HS-27A (cell line): ENCODE data around the gene RNF186.
"Not testable (repeated sequence)": the region's sequence is repeated elsewhere in the genome, so short reads cannot be mapped to it uniquely, and the experiment has no call there.

Experiments
- DNase-seq: peaks from one replicate; pipeline ENCODE4 v3.0.0-alpha.2; 2012; ENCODE audit warnings: low read depth, missing footprints

The RNF186 gene

DNA sequence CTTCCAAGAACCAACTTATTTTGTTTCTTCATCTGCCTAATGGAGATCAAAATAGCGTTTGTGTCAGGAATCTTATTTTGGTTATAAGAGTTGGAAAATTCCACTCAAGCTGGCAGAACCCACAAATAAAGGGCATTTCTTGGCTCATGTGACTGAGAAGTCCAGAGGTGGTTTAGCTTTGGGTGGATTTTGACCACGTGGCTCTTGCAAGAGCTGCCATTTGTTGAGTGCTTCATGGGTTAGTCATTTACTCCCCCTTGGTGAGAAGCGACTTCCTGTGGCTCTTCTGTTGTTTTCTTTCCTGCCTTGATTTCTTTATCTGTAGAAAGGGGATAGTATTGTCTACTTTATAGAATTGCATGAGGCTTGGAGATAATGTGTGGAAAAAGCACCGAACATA lies 9.5 kb upstream of the RNF186 start:
- DNase-seq = no peak

DNA sequence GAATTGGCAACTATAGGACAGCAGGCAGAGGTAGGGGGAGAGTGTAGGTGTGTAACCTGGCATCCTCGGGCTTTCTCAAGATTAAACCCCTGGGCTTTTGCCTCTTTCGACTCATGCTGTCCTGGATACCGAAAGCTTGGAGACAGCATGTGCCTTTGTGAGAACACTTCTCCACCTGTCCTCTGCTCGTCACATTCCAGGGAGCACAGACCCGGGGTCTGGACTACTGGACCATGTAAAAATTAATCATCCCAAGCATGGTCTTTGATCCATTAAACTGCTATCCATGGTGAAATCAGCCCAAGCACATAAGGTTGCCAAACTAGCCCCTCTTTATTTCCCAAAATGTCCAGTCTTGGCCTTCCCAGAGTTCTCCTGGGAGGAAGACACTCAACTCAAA lies 9.0 kb upstream of the RNF186 start:
- DNase-seq = no peak

DNA sequence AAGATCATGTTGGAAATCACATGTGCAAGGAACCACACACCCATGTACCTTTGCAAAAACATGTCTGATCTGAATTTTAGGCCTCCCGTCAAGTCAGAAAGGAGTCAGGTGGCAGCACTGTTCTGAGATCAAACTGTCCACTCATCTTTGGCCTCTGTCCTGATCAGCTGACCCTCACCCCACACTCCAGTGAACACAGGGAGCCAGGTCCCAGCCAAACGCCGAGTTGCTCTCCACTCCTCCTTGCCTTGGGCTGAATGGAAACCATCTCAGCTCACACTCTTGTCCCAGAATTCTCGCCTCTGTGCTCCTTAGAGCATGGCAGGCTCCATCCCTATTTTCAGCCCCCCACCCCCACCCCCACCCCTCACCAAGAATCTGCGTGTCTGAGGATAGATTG lies 4.6 kb upstream of the RNF186 start:
- DNase-seq = no peak

DNA sequence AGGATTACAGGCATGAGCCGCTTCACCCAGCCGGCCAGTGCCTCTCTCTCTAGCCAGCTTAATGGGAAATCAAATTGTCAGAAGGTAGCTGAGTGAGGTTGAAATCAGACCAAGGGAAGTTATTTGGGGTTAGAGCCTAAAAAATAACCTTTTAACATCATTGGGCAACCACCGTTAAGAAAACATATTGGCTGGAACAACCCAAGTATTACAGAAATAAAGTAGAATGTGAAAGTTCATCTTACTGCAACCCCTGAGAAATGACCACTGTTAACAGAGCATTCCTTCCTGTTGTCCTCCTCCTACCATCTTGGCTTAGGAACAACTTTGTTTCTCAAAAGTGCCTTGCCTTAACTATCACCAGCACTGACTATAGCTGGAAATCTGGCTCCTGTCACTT lies 3.2 kb upstream of the RNF186 start:
- no peak for DNase-seq

DNA sequence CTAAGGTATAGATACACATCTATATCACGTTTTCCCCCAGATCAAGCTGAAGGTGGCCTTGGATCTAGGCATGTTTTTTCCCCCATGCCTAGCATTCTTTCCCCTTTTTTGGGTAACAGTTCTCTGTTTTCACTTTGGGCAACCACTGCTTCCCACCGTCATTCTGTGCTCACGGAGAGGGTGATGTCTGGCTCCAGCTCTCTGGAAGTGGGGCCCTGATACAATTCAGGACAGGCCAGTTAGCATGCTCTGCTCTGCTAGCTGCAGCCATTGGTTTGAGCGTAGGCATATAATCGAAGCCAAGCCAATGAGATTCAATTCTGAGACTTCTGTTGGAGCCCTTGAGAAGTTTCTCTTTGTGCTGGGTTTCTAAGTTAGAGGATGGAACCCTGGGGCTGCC lies 2.1 kb upstream of the RNF186 start:
- DNase-seq = no peak

DNA sequence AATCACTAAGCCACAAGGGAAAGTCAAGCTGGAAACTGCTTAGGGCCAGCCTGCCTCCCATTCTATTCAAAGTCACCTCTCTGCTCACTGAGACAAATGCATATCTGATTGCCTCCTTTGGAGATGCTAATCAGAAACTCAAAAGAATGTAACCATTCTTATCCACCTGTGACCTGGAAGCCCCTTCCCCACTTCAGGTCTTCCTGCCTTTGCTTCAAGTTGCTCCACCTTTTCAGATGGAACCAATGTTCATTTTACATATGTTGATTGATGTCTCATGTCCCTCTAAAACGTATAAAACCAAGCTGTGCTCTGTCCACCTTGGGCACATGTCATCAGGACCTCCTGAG lies 1.6 kb upstream of the RNF186 start:
- DNase-seq = not testable (repeated sequence)

DNA sequence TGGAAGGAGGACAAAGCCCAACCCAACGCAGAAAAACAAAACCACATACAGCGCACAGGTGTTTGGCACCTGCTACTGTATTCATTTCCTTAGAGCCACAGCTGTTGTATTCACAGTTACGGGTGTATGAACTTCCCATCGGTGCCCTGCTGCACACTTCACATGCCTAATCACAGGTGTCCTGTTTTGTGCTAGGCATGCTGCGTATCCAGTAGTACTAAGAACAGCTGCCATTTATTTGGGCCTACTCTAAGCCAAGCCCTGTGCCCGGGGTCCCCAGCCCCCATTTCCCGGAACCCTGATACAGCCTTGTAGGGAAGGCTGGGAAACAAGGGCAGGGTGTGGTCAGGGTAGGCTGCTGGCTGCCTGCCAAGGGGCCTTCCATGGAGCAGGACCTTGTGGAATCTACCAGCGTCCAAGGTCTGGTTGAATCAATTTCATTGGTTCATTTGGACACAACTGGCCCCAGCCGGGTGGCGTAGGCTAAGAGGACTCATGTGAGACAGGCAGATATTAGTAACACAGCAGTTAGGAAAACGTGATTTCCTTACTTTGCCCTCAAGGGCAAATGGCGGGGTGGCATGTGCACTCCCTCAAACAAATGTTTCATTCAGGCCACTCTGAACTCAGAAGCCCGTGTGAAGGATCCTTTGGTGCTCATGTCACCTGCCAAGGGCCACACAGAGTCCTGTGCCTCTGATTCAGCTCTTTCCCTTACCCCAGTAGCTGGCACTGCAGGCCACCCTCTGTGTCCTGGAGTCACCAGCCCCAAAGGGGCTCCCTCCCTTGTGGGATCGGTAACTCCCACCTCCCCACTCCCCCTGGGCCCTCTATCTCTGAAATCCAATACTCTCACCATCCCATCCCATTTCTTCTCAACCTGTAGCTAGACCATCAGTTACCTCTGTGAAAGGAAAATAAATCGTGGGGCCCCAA lies 986 bp upstream of the RNF186 start:
- no peak for DNase-seq

DNA sequence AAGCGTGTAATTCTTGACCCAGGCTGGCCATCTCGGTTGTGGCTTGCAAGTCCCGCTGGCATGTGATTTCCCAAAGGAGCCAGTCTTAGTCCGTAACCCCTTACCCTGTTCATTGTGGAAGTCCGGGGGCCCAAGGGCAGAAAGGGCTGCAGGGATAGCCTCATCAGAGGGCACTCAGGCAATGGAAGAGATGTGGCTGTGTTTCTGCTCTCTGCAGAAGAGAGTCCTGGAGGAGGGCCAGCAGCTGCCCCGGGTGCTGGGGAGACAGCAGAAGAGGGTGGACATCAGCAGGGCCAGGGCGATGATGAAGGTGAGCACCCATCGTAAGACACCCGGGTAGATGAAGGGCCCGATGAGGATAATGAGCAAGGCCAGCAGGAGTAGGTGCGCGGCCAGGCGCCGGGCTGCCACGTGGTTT lies 830 bp downstream of the RNF186 start:
- DNase-seq = no peak

DNA sequence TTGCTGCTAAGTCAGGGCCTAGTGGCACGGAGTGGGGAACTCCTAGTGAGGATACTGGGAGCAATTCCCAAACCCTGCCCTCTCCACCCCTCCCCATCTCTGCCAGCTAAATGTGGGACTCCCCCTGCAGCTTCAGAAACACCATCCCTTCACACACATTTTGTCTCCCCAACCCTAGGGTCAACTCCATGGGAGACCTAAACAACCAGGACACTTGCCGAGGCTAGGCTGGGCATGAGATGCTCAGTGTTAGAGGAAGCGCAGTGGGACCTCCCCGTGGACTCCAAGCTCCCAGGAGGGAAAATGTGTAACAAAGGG lies 1.5 kb downstream of the RNF186 start:
- no peak for DNase-seq

DNA sequence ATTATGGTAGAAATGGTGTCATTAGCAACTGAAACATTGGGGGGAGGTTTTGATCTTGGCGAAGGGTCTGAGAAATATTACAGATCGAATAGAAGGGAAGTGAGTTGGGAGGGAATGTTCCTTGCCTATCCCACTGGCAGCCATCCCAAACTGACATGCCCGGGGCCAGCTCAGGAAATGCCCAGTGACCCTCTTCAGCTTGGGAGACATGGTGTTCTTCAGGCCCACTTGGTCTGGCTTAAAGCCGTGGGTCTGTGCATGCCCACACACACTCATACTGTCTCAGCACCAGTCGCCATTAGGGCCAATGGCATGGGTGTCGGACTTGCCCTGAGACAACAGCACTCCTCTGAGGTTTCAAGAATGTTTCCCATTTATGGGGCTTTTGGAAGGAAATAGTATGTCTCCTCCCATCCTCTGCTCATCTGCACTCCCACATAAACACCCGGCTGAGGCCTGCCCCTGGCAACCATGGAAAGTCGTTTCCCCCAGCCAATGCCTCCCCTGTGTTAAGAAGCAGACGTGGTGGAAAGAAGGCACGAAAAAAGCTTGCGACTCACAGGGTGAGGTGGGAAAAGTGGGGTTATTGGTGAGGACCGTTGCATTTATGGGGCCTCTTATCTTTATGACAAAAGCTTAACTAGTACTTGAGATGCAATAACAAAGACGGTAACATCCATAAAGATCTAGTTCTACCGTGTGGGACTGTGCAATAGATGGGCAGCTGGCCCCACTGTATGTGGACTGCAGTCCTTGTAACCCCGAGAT lies 2.0 kb downstream of the RNF186 start:
- no peak for DNase-seq

DNA sequence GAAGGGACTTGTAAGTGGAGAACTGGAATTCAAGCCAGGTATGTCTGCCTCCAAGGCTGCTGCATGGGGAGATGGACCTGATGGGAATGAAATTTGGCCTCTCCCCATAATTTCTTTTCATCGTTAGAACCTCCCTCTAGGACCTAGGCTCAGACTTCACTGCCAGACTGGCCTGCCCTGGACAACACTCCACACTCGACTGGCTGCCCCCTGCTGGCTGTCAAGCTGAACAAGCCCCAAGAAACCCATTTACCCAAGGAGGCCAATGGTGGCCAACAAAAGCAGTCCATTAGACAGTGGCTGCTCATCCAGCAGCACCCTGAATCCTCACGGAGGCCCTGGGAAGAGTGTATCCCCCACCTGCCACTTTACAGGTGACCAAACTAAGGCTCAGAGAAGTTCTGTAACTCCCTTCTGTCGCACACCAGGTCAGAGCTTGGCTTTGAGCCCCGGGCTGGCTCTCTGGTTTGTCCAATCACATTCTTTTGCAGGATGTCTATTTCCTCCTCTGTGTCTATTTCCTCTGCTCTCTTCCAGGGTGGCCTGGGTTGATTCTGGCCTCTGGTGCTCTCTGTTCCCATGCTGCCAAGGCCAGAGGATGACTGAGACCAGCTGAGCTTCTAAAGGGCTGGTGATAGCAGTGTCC lies 3.8 kb downstream of the RNF186 start:
- no peak for DNase-seq

DNA sequence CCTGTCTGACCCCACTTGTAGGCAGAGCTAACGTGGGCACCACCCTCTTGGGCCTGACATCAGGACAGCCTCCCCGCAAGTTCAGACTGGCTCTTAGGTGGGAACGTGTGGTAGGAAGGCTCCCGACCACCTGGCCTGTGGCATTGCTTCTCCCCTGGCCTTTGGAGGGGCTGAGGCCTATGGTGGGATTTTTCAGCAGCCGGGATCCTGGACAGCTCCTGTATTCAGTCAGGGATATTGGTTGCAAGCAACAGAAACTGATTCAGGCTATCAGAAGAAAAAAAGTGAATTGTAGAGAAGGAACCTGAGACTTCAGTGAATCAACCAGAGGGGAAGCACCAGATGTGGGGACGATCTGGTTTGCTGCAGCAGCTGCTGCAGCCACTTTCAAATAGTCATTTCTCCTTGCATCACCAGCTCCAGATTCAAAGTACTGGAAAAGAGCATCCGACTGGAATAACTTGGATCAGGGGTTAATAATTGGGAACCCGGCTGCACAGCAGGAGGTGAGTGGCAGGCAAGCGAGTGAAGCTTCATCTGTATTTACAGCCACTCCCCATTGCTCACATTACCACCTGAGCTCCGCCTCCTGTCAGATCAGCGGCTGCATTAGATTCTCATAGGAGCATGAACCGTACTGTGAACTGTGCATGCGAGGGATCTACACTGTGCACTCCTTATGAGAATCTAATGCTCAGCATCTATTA lies 5.9 kb downstream of the RNF186 start:
- DNase-seq = no peak

DNA sequence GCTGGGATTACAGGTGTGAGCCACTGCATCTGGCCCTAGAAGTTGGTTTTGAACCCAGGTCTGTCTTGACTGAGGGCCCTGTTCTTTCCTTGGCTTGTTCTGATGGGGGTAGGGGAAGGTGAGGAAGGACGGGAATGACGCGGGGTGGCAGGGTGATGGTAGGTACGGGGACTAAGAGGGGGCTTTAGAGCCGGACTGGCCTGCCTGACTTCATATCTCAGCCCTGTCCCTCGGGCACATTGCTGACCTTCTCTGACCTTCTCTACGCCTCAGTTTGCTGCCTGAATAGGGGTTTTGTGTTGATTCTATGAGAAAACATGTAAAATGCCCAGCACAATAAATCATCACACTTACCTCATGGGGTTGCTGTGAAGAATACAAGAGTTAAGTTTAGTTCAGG lies 6.7 kb downstream of the RNF186 start:
- DNase-seq = no peak

DNA sequence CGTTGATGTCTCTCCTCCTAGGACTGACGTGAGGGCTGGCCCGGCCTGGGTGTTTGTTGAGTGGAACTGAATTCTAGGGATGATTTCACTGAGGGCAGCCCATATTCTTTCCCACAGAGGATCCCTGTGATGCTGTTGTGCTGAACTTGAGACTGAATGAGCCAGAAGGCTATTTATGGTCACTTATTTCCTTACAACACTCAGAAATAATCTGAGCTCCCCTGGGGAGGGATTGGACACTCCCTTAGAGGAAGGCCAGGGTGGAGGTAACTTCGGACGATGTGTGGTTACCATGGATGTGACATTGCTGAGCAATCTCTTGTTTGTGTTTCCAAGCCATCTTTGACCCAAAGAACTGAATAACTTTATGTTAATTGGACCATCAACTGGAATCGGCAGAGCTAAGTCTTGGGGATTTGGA lies 10.2 kb downstream of the RNF186 start:
- DNase-seq = no peak

DNA sequence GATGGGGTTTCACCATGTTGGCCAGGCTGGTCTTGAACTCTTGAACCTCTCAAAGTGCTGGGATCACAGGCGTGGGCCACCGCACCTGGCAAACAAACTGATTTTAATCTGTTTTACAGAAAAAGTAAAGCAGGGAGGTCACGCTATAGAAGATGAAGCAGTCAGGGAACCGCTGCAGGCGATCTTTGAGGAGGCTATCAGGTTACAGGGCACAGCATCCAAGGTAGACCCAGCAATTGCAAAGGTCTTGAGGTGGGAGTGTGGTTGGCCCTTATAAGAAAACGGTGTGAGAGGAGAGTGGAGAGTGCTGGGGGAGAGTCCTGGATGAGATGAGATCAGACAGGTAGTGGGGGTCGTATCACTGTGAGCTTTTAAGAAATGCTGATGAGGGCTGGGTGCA lies 12.8 kb downstream of the RNF186 start:
- no peak for DNase-seq

DNA sequence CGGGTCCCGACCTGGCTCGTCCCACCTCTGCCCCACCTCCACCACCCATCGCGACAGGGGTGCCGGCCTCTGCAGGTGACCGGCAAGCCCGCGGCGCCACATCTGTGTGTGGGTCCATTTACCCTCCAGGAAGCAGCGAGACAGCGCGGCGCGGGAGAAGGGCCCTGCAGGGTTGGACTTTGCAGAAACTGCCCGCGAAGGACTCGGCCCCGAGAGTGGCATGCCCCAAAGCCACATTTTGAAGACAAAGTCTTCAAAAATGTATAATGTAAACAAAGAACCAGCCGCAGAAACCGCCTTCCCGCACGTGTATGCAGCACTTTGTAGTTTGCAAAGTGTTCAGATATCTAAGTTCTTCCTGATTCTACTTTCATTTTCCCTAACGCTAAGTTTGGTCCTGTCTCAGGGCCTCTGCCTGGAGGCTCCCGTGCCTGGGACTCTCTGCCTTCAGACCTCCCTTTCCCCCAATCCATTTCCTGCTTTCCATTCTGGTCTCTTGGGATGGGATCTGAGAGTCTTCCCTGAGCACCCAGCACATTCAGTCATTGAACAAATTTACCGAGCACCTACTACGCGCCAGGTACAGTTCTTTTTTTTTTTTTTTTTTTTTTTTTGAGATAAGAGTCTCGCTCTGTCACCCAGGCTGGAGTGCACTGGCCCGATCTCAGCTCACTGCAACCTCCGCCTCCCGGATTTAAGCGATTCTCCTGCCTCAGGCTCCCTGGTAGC lies 14.8 kb downstream of the RNF186 start:
- peak; percentile 77 for DNase-seq

DNA sequence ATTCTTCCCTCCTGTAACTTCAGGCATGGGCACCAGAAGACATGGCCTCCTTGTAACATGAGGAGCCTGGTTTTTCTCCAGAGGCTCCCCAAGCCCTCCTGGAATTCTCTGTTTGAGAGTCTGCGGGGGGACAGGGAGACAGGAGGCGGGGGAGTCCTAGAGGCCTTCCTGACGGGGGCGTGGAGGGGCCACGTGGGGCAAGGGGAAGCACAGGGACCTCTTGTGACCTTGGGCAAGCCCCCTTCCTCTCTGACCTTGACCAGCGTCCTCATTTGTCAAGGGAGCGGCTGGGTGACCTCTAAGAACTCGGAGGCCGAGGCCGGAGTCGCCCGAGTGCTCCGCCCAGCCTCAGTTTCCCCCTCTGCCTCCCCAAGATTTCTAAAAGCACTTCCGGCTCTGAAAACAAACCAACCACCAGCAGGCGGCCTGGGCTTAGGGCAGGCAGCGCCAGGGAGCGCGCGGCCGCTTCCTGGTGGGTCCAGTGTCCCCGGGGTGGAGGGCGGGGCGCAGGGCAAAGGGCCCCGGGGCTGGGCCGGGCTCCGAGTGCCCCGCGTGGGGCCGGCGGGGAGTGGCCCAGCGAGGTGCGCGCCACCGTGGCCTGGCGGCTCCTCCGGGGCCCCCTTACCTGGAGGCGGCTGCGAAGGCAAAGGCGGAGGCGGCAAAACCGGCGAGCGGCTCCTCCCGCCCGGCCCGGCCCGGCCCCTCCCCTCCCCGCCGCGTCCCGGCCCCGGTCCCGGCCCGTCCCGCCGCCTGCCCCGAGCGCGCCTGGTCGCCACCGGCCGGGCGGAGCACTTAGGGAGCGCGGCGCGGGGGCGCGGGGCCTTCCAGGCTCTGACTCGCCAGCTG lies 15.6 kb downstream of the RNF186 start, which contains the start of gene TMCO4:
Gene TMCO4 (minus strand): TSS at position 687 of the 846 bp plus-strand sequence. CDS start 19,158 bp downstream, outside the sequence.
- peak; percentile 27 for DNase-seq

DNA sequence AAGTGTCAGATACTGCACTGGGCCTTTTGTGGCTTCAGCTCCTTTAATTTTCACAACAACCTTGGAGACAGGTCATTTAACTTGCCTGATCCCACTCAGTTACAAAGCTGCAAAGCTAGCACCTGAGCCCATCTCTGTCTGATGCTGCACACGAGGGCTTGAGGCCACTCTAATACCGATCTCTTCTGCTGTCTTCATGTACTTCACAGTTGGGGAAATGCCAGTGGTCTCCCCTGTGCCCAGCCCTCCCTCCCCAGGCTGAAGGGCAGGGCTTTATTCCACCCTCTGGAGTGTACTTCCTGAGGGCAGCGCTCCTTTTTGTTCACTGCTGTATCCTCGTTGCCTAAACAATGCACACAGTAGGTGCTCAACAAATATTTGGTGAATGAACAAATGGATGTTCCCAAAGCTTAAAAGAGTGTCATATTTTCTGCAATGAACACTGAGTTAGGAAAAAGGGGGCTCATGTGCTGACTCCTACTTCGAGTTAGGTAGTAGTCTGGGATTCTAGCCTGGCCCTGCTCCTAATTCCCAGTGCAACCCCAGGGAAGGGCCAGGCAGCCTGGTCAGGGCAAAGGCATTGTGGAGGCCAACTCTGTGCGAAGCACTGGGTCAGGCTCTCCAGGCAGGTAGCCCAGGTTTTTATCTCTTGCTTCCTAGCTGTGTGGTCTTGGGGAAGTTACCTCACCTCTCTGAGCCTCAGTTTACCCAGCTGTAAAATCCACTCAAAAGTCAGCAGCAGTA lies 16.4 kb downstream of the RNF186 start:
- no peak for DNase-seq

DNA sequence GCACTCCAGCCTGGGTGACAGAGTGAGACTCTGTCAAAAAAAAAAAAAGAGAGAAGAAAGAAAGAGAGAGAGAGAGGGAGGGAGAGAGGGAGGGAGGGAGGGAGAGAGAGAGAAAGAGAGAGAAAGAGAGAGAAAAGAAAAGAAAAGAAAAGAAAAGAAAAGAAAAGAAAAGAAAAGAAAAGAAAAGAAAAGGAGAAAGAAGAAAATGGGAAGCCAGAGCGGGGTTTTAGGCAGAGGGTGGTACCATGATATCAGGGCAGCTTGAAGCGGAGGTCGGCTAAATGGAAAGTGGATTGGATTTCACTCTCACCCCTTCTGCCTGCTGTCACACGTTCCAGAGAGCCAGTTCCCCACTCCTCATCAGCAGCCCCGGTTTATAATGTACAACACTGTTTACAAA lies 17.3 kb downstream of the RNF186 start:
- no peak for DNase-seq

DNA sequence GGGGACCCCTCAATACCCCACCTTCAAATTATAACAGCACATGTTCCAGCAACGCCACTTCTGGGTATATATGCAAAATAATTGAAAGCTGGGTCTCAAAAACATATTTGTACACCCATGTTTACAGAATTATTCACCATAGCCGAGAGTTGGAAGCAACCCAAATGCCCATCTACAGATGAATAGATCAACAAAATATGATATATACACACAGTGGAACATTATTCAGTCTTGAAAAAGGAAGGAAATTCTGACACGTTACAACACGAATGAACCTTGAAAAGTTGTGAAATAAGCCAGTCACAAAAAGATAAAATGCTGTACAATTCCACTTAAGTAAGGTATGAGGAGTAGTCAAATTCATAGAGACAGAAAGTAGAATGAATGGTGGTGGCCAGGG lies 20.5 kb downstream of the RNF186 start:
- no peak for DNase-seq
